Endothelial cell of umbilical vein (primary cell): Measurements from ENCODE around the gene TMEM106C. TPM values are rescaled to one million over a fixed set of nuclear protein-coding genes. Genes with fewer than 3 reads are reported as not detected.

Experiments
- BruUV-seq: library from RNA; stranded (reverse); fragments of 400-500 nt; replicated peaks from 2 replicates; lab custom pipeline; 2021; lab: Mats Ljungman, UMichigan
- CTCF ChIA-PET: fragments of 300-600, 350-600 bp; sonication (Branson Sonifier 250); formaldehyde crosslinking; loops from one replicate; lab custom pipeline; 2021; ENCODE audit warnings: antibody characterized with exemption, inconsistent platforms; lab: Charles Lee
- POLR2A ChIA-PET: fragments of 300-600, 350-600 bp; sonication (Branson Sonifier 250); formaldehyde crosslinking; loops from one replicate; lab custom pipeline; 2021; ENCODE audit warnings: antibody characterized with exemption, inconsistent platforms; lab: Charles Lee
- DNase-seq: peaks from one replicate; pipeline ENCODE4 v3.0.0-alpha.2; 2011; ENCODE audit warnings: low read depth, low spot score
- FAIRE-seq: peaks from 2 replicates; lab custom pipeline; 2011; peaks lifted over from hg19 to GRCh38; lab: Jason Lieb, UNC
- H2AFZ ChIP-seq: 2 replicates; pipeline ENCODE4 v1.6.0; 2012; ENCODE audit warnings: low read depth, low read length, control low read depth, inconsistent platforms
- H3K27ac ChIP-seq: 2 replicates; pipeline ENCODE4 v1.5.1; 2011; ENCODE audit warnings: low read depth, mild to moderate bottlenecking, control low read depth, low read length, moderate library complexity; ENCODE audit not compliant: insufficient read depth
- H3K27me3 ChIP-seq, 2 experiments: 2 replicates each; pipeline versions ENCODE4 v1.6.0 to v1.6.1; 2011; ENCODE audit warnings: low read length in 2 of 2, mixed read lengths in 1 of 2; ENCODE audit not compliant: control insufficient read depth in 2 of 2, insufficient read depth in 2 of 2
- H3K36me3 ChIP-seq, 2 experiments: 2 replicates in 1 of 2; 3 replicates in 1 of 2; pipeline ENCODE4 v1.5.1; 2011; ENCODE audit warnings: low read length in 2 of 2, mild to moderate bottlenecking in 1 of 2, moderate library complexity in 1 of 2; ENCODE audit not compliant: control insufficient read depth in 2 of 2, insufficient read depth in 2 of 2; ENCODE audit errors: extremely low read depth in 1 of 2
- H3K4me1 ChIP-seq: 3 replicates; pipeline ENCODE4 v1.5.1; 2011; ENCODE audit warnings: mild to moderate bottlenecking, low read length; ENCODE audit not compliant: control insufficient read depth, insufficient read depth; ENCODE audit errors: extremely low read depth
- H3K4me2 ChIP-seq: 2 replicates; pipeline ENCODE4 v1.6.1; 2011; ENCODE audit warnings: low read length, control low read depth, mixed read lengths; ENCODE audit not compliant: insufficient read depth
- H3K4me3 ChIP-seq, 3 experiments: fragments of 200-600 bp in 1 of 3; sonication (generic), shearing (Covaris generic) in 1 of 3; replicated peaks in 1 of 3; 2 replicates each; pipeline ENCODE4 v1.5.1; 2011 to 2016; ENCODE audit warnings: control low read depth in 3 of 3, low read length in 3 of 3, mild to moderate bottlenecking in 2 of 3, inconsistent platforms in 1 of 3, low read depth in 1 of 3, moderate library complexity in 1 of 3; ENCODE audit not compliant: insufficient read depth in 1 of 3
- H3K79me2 ChIP-seq: 2 replicates; pipeline ENCODE4 v1.6.0; 2012; ENCODE audit warnings: low read length, inconsistent platforms; ENCODE audit not compliant: control insufficient read depth, insufficient read depth
- H3K9ac ChIP-seq: replicated peaks from 2 replicates; pipeline ENCODE3; 2011; ENCODE audit warnings: low read length, control low read depth; ENCODE audit not compliant: insufficient read depth; ENCODE audit errors: extremely low read depth
- H3K9me1 ChIP-seq: replicated peaks from 3 replicates; pipeline ENCODE4 v1.6.0; 2011; ENCODE audit warnings: mild to moderate bottlenecking, low read length; ENCODE audit not compliant: control insufficient read depth, insufficient read depth; ENCODE audit errors: extremely low read depth
- H3K9me3 ChIP-seq: replicated peaks from 2 replicates; pipeline ENCODE4 v1.5.1; 2012; ENCODE audit warnings: low read length, inconsistent platforms; ENCODE audit not compliant: control insufficient read depth, insufficient read depth
- H4K20me1 ChIP-seq: replicated peaks from 2 replicates; pipeline ENCODE3; 2011; ENCODE audit warnings: mild to moderate bottlenecking, low read length; ENCODE audit not compliant: control insufficient read depth, insufficient read depth; ENCODE audit errors: extremely low read depth
- CTCF ChIP-seq, 2 donors: IDR thresholded peaks; 1 replicate in 1 of 2; 2 replicates in 1 of 2; pipeline ENCODE4 v1.5.1; 2011; ENCODE audit warnings: low read length in 2 of 2, mild to moderate bottlenecking in 2 of 2, moderate library complexity in 2 of 2, control low read depth in 1 of 2, inconsistent platforms in 1 of 2, low read depth in 1 of 2; ENCODE audit not compliant: insufficient read depth in 1 of 2; ENCODE audit errors: extremely low read depth in 1 of 2
- EZH2 ChIP-seq: IDR thresholded peaks from 2 replicates; pipeline ENCODE4 v1.6.1; 2012; ENCODE audit warnings: borderline replicate concordance, low read depth, mild to moderate bottlenecking, moderate library complexity, low read length, inconsistent platforms; ENCODE audit not compliant: severe bottlenecking
- FOS ChIP-seq: IDR thresholded peaks from 2 replicates; pipeline ENCODE4 v1.6.1; 2011; ENCODE audit warnings: mild to moderate bottlenecking, low read length, moderate library complexity, borderline replicate concordance; ENCODE audit not compliant: insufficient read depth
- GATA2 ChIP-seq: IDR thresholded peaks from 2 replicates; pipeline ENCODE4 v1.7.0; 2011; ENCODE audit warnings: low read depth, mild to moderate bottlenecking, moderate library complexity, mixed read lengths, low read length; ENCODE audit not compliant: insufficient read length, insufficient read depth
- JUN ChIP-seq: IDR thresholded peaks from 2 replicates; pipeline ENCODE4 v1.6.1; 2011; ENCODE audit warnings: borderline replicate concordance, low read depth; ENCODE audit not compliant: insufficient read length, insufficient read depth
- MAX ChIP-seq: IDR thresholded peaks from 2 replicates; pipeline ENCODE4 v1.6.1; 2011; ENCODE audit not compliant: insufficient read depth, insufficient read length
- MYC ChIP-seq: IDR thresholded peaks from one replicate; pipeline ENCODE4 v1.6.1; 2011; ENCODE audit warnings: mild to moderate bottlenecking, low read depth, low read length
- POLR2A ChIP-seq: IDR thresholded peaks from 2 replicates; pipeline ENCODE4 v1.6.1; 2012; ENCODE audit warnings: low read depth, mild to moderate bottlenecking, control low read depth, low read length
- POLR2AphosphoS5 ChIP-seq: IDR thresholded peaks from 2 replicates; pipeline ENCODE4 v1.6.1; 2012; ENCODE audit warnings: low read depth, mild to moderate bottlenecking, control low read depth, low read length, moderate library complexity; ENCODE audit not compliant: insufficient read depth
- dilution Hi-C: fragments of 300-500 bp; cut with MboI; formaldehyde crosslinking; loops from one replicate; pipeline ENCODE4 v1.15.0; 2019; ENCODE audit warnings: low sequenced_read_pairs; ENCODE audit not compliant: extremely low pct_ligation_motif_present
- intact Hi-C: fragments of 100-400 bp; cut with micrococcal nuclease; formaldehyde crosslinking; loops from one replicate; pipeline ENCODE4 v1.10.0; 2022
- polyA plus RNA-seq, 4 experiments: library from polyadenylated mRNA; depleted of rRNA in 3 of 4; stranded (reverse) in 3 of 4; unstranded in 1 of 4; fragments of >200 nt; gene quantifications; 2 replicates each; pipeline versions ENCODE4 v1.2.1 to v1.2.3, GENCODE V29; 2011 to 2012; ENCODE audit warnings: missing spikeins in 1 of 4
- total RNA-seq: library from RNA; stranded (reverse); gene quantifications from 2 replicates; pipeline ENCODE4 v1.2.3, GENCODE V29; 2021

The TMEM106C gene
- total and polyA plus RNA-seq, 2 donors (not counting 3 experiments of a cell fraction or from before 2014, with no cell fraction given) = 84.4 to 148 TPM

DNA sequence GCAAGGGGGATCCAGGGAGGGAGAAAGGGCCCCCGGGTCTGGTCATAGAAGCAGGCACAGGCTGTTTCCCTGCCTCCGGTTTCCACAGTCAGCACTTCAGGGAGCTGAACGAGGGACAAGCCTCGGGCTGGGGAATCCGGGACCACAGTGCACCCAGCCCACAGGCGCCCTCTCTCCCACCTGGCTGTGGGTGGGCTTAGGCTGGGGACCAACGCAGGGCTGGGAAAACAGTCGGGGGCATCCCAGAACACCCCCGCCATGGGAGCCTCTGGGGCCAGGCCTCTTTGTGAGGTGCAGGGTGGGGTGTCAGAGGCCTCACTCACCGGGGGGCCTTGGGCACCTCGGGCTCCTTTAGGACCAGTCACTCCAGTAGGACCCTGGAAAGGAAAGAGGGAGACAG, 16.3 kb downstream of the TMEM106C start:
- no peaks in the 10 kb centered on the region for H3K79me2 ChIP-seq
- CTCF ChIA-PET = interaction anchor here (0.5 to 2.1 kb wide), 3 partner anchors 9 to 616 kb away, joined by 3 to 8 read pairs (median 4); partner anchors contain the start of gene TMEM106C
- no peak for FAIRE-seq

More for the DNA sequence above, 16.3 kb downstream of the TMEM106C start:
- no peaks in the 10 kb centered on the region for H3K4me1 ChIP-seq
- peaks cover 0 to 2% of the 10 kb centered on the region in 2 experiments for H3K27me3 ChIP-seq
- dilution Hi-C loops (no loop called here), intact Hi-C loops (no loop called here)
- no peak for TF ChIP-seq POLR2A
- TF ChIP-seq GATA2 = no peak
- TF ChIP-seq POLR2AphosphoS5 = no peak
- no peak for TF ChIP-seq EZH2
- no peak for TF ChIP-seq CTCF (IDR thresholded peaks at IDR 0.05; ENCODE audit: extremely low read depth in 1 of 2, insufficient read depth in 1 of 2, low read depth in 1 of 2, low read length in 2 of 2)
- no peak for TF ChIP-seq MYC
- TF ChIP-seq JUN = no peak
- TF ChIP-seq MAX = no peak
- TF ChIP-seq FOS = no peak
- H3K9me3 ChIP-seq = no peaks in the 10 kb centered on the region
- no peak overlapping the region for H2AFZ ChIP-seq
- no peak overlapping the region for H3K4me3 ChIP-seq
- POLR2A ChIA-PET = no interaction called here
- no TSS peak for BruUV-seq
- no peaks in the 10 kb centered on the region for H3K9me1 ChIP-seq
- no peak overlapping the region for H3K4me2 ChIP-seq
- H3K27ac ChIP-seq = no peak overlapping the region
- H4K20me1 ChIP-seq = no peaks in the 10 kb centered on the region
- H3K36me3 ChIP-seq = no peaks in the 10 kb centered on the region
- DNase-seq = no peak
- no peak overlapping the region for H3K9ac ChIP-seq
